ENCODE data around the gene TK2.

DNA sequence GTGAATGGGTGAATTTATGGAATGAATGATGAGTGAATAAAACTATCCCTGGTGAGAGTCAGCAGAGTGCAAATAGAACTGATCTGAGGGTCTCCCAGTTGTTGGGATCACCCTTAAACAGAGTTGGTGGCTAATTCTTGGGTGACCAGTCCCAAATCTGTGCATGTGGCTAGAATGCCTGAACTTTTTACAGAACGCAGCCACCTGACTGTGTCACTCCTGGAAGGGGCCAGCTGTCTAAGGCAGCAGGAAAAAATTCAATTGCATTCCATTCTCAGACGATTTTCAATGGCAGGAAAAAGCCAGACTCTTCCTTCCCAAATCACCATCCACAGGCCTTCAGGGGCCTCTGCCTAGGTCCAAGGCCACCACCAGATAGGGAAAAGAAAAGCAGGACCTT, 79.4 kb downstream of the TK2 start:
- TF ChIP-seq EZH2 (IDR thresholded peaks at IDR 0.05; ENCODE audit: insufficient read depth, poor library complexity, severe bottlenecking) (no peak), EZH2phosphoT487 (IDR thresholded peaks at IDR 0.05; ENCODE audit: insufficient read depth, low read depth) (no peak)

Measured in GM23248 (cell line).